Breast epithelium (tissue), 3 donors: ENCODE results near the gene MAP2K6.

Source experiments
- CTCF ChIP-seq, 3 donors: fragments of 450-650 bp; IDR thresholded peaks; one replicate each; pipeline ENCODE4 v1.5.1; 2016 to 2017; ENCODE audit warnings: antibody characterized with exemption in 3 of 3, mild to moderate bottlenecking in 3 of 3, moderate library complexity in 3 of 3
- POLR2A ChIP-seq: fragments of 450-650 bp; IDR thresholded peaks from one replicate; pipeline ENCODE4 v1.6.1; 2016; ENCODE audit warnings: antibody characterized with exemption, mild to moderate bottlenecking, moderate library complexity
- POLR2AphosphoS5 ChIP-seq, 3 donors: sonication (generic); formaldehyde crosslinking; IDR thresholded peaks; one replicate each; pipeline ENCODE4 v1.6.1; 2017; ENCODE audit warnings: antibody characterized with exemption in 3 of 3

- TF ChIP-seq POLR2AphosphoS5 (IDR thresholded peaks at IDR 0.05) (no peak), CTCF (IDR thresholded peaks at IDR 0.05) (no peak), POLR2A (no peak)
Measured at GRCh38 chr17:69477204-69477902, 62.9 kb downstream of the MAP2K6 start.
